Measurements from ENCODE around the gene SREK1. TPM values are rescaled to one million over a fixed set of nuclear protein-coding genes. Genes with fewer than 3 reads are reported as not detected.

The SREK1 gene
- polyA plus RNA-seq, 1 donor (not counting 4 experiments of a cell fraction or from before 2014, with no cell fraction given) = 47.5 TPM

GRCh38 chr5:66122379-66123034 is 21.6 kb upstream of the SREK1 start:
- no peak for TF ChIP-seq CTCF (optimal IDR thresholded peaks at IDR 0.05 in 1 of 3, IDR thresholded peaks at IDR 0.05 in 1 of 3, conservative IDR thresholded peaks at IDR 0.05 in 1 of 3; ENCODE audit: extremely low read depth in 1 of 3, insufficient read depth in 2 of 3, low read length in 3 of 3)
- TF ChIP-seq EZH2 (IDR thresholded peaks at IDR 0.05; ENCODE audit: low read length) = no peak
- FAIRE-seq (no peak), DNase-seq (ENCODE audit: low read depth, low spot score) (no peak)
- Histone ChIP-seq H4K20me1 (ENCODE audit: control insufficient read depth, extremely low read depth, insufficient read depth, low read length) (no peaks in the 10 kb centered on the region), H3K27me3 (ENCODE audit: control insufficient read depth, extremely low read depth, insufficient read depth, low read length) (no peaks in the 10 kb centered on the region), H3K36me3 (ENCODE audit: control insufficient read depth in 2 of 2, extremely low read depth in 1 of 2, insufficient read depth in 2 of 2, low read length in 2 of 2) (no peaks in the 10 kb centered on the region), H3K4me2 (ENCODE audit: control insufficient read depth, extremely low read depth, insufficient read depth, low read depth, low read length) (no peak overlapping the region), H3K9me3 (ENCODE audit: control insufficient read depth, low read depth, low read length) (no peaks in the 10 kb centered on the region), H3K9ac (ENCODE audit: control insufficient read depth, extremely low read depth, insufficient read depth, low read length) (no peak overlapping the region), H3K9me1 (ENCODE audit: control insufficient read depth, extremely low read depth, insufficient read depth, low read length) (no peaks in the 10 kb centered on the region), H3K27ac (ENCODE audit: control insufficient read depth, insufficient read depth, low read length) (no peak overlapping the region), H3K79me2 (ENCODE audit: control insufficient read depth, insufficient read depth, low read length) (no peaks in the 10 kb centered on the region), H3K4me3 (ENCODE audit: control insufficient read depth in 2 of 3, extremely low read depth in 1 of 3, insufficient read depth in 2 of 3, low read depth in 1 of 3, low read length in 3 of 3) (no peak overlapping the region), H3K4me1 (ENCODE audit: control insufficient read depth, extremely low read depth, insufficient read depth, low read length) (no peaks in the 10 kb centered on the region), H2AFZ (ENCODE audit: control insufficient read depth, low read length) (no peak overlapping the region)
- dilution Hi-C loops (cut with MboI; ENCODE audit: extremely low pct_ligation_motif_present, low sequenced_read_pairs) = no loop called here

GRCh38 chr5:66129144-66129543 is 15.0 kb upstream of the SREK1 start:
- FAIRE-seq = no peak
- dilution Hi-C loops (cut with MboI; ENCODE audit: extremely low pct_ligation_motif_present, low sequenced_read_pairs) = no loop called here
- H3K79me2 ChIP-seq (ENCODE audit: control insufficient read depth, insufficient read depth, low read length) = no peaks in the 10 kb centered on the region

More at GRCh38 chr5:66129144-66129543, 15.0 kb upstream of the SREK1 start:
- H3K27ac ChIP-seq (ENCODE audit: control insufficient read depth, insufficient read depth, low read length) = no peak overlapping the region
- TF ChIP-seq EZH2 (IDR thresholded peaks at IDR 0.05; ENCODE audit: low read length) (no peak), CTCF (optimal IDR thresholded peaks at IDR 0.05 in 1 of 3, IDR thresholded peaks at IDR 0.05 in 1 of 3, conservative IDR thresholded peaks at IDR 0.05 in 1 of 3; ENCODE audit: extremely low read depth in 1 of 3, insufficient read depth in 2 of 3, low read length in 3 of 3) (no peak)
- DNase-seq (ENCODE audit: low read depth, low spot score) = no peak
- H3K36me3 ChIP-seq (ENCODE audit: control insufficient read depth in 2 of 2, extremely low read depth in 1 of 2, insufficient read depth in 2 of 2, low read length in 2 of 2) = no peaks in the 10 kb centered on the region
- H3K4me2 ChIP-seq (ENCODE audit: control insufficient read depth, extremely low read depth, insufficient read depth, low read depth, low read length) = no peak overlapping the region
- no peaks in the 10 kb centered on the region for H3K27me3 ChIP-seq (ENCODE audit: control insufficient read depth, extremely low read depth, insufficient read depth, low read length)
- no peaks in the 10 kb centered on the region for H3K4me1 ChIP-seq (ENCODE audit: control insufficient read depth, extremely low read depth, insufficient read depth, low read length)
- H3K4me3 ChIP-seq (ENCODE audit: control insufficient read depth in 2 of 3, extremely low read depth in 1 of 3, insufficient read depth in 2 of 3, low read depth in 1 of 3, low read length in 3 of 3) = no peak overlapping the region
- no peaks in the 10 kb centered on the region for H4K20me1 ChIP-seq (ENCODE audit: control insufficient read depth, extremely low read depth, insufficient read depth, low read length)
- H3K9ac ChIP-seq (ENCODE audit: control insufficient read depth, extremely low read depth, insufficient read depth, low read length) = no peak overlapping the region
- no peaks in the 10 kb centered on the region for H3K9me1 ChIP-seq (ENCODE audit: control insufficient read depth, extremely low read depth, insufficient read depth, low read length)
- H2AFZ ChIP-seq (ENCODE audit: control insufficient read depth, low read length) = no peak overlapping the region
- H3K9me3 ChIP-seq (ENCODE audit: control insufficient read depth, low read depth, low read length) = no peaks in the 10 kb centered on the region

All from keratinocyte (primary cell).